Lower lobe of right lung (tissue), 2 donors: ENCODE data around the gene RSAD1. TPM values are rescaled to one million over a fixed set of nuclear protein-coding genes. Genes with fewer than 3 reads are reported as not detected.

Experiments used
- ATAC-seq, 2 donors: fragments of 200-7000 bp; cut with Tn5 transposase; one replicate each; pipeline ENCODE4 v1.9.1; 2020 to 2022; ENCODE audit warnings: mild to moderate bottlenecking in 2 of 2, moderate library complexity in 2 of 2
- DNase-seq: peaks from one replicate; pipeline ENCODE4 v3.0.0-alpha.2; 2020
- H3K27ac ChIP-seq: fragments of 200-600 bp; one replicate; pipeline ENCODE4 v1.8.0; 2022
- H3K27me3 ChIP-seq: fragments of 200-600 bp; one replicate; pipeline ENCODE4 v1.8.0; 2022; ENCODE audit warnings: low read depth
- H3K36me3 ChIP-seq: fragments of 200-600 bp; one replicate; pipeline ENCODE4 v1.8.0; 2022; ENCODE audit warnings: mild to moderate bottlenecking
- H3K4me1 ChIP-seq: fragments of 200-600 bp; one replicate; pipeline ENCODE4 v1.8.0; 2022
- H3K4me3 ChIP-seq: fragments of 200-600 bp; one replicate; pipeline ENCODE4 v1.8.0; 2022; ENCODE audit warnings: mild to moderate bottlenecking
- H3K9me3 ChIP-seq: fragments of 200-600 bp; one replicate; pipeline ENCODE4 v1.8.0; 2022
- CTCF ChIP-seq: fragments of 200-600 bp; IDR thresholded peaks from one replicate; pipeline ENCODE4 v1.8.0; 2022; ENCODE audit warnings: antibody characterized with exemption, mild to moderate bottlenecking
- intact Hi-C: fragments of 100-400 bp; cut with DNase I; formaldehyde crosslinking; loops from one replicate; pipeline ENCODE4 v1.11.0; 2022
- total RNA-seq: library from RNA; stranded (reverse); fragmentation: NEBNext Ultra II Directional; extraction: Animal tissue kit (Norgen Biotek cat#: 25700); gene quantifications from one replicate; pipeline ENCODE4 v1.2.1, GENCODE V29; 2021
- donor health status: DM: no; HTN: yes; CAD: no; lungs with severe emphysema.

The RSAD1 gene
- total RNA-seq, 1 donor from 2014 or later: 29.2 TPM

GRCh38 chr17:50439008-50439407 is 39.7 kb upstream of the RSAD1 start:
- ATAC-seq (no peak), DNase-seq (no peak)
- TF ChIP-seq CTCF: no peak
- Histone ChIP-seq H3K9me3 (no peaks in the 10 kb centered on the region), H3K27ac (no peak overlapping the region), H3K36me3 (peaks cover 7% of the 10 kb centered on the region), H3K4me3 (no peak overlapping the region), H3K27me3 (no peaks in the 10 kb centered on the region), H3K4me1 (peaks cover 23% of the 10 kb centered on the region)
- intact Hi-C loops: no loop called here

GRCh38 chr17:50440172-50440837 is 38.4 kb upstream of the RSAD1 start:
- Histone ChIP-seq H3K36me3 (peaks cover 7% of the 10 kb centered on the region), H3K4me3 (no peak overlapping the region), H3K27me3 (no peaks in the 10 kb centered on the region), H3K9me3 (no peaks in the 10 kb centered on the region), H3K4me1 (peaks cover 23% of the 10 kb centered on the region), H3K27ac (peak overlapping the region; percentile 69)
- intact Hi-C loops: no loop called here
- ATAC-seq: peak; percentile 80 to 88
- peak; percentile 69 for DNase-seq
- no peak for TF ChIP-seq CTCF

GRCh38 chr17:50440838-50441829 is 37.5 kb upstream of the RSAD1 start:
- intact Hi-C loops: no loop called here
- Histone ChIP-seq H3K27ac (peak overlapping the region; percentile 69), H3K9me3 (no peaks in the 10 kb centered on the region), H3K36me3 (peaks cover 7% of the 10 kb centered on the region), H3K27me3 (no peaks in the 10 kb centered on the region), H3K4me1 (peaks cover 31% of the 10 kb centered on the region), H3K4me3 (no peak overlapping the region)
- no peak for TF ChIP-seq CTCF
- no peak for DNase-seq
- ATAC-seq: no peak

GRCh38 chr17:50443505-50443974 is 35.1 kb upstream of the RSAD1 start:
- peak overlapping the region; percentile 73 for H3K27ac ChIP-seq
- H3K9me3 ChIP-seq: no peaks in the 10 kb centered on the region
- H3K36me3 ChIP-seq: no peaks in the 10 kb centered on the region
- intact Hi-C loops: no loop called here
- H3K27me3 ChIP-seq: no peaks in the 10 kb centered on the region
- DNase-seq (no peak), ATAC-seq (peak in 1 of 2 donors; percentile 40)
- TF ChIP-seq CTCF: no peak
- H3K4me3 ChIP-seq: no peak overlapping the region
- H3K4me1 ChIP-seq: peaks cover 33% of the 10 kb centered on the region

DNA sequence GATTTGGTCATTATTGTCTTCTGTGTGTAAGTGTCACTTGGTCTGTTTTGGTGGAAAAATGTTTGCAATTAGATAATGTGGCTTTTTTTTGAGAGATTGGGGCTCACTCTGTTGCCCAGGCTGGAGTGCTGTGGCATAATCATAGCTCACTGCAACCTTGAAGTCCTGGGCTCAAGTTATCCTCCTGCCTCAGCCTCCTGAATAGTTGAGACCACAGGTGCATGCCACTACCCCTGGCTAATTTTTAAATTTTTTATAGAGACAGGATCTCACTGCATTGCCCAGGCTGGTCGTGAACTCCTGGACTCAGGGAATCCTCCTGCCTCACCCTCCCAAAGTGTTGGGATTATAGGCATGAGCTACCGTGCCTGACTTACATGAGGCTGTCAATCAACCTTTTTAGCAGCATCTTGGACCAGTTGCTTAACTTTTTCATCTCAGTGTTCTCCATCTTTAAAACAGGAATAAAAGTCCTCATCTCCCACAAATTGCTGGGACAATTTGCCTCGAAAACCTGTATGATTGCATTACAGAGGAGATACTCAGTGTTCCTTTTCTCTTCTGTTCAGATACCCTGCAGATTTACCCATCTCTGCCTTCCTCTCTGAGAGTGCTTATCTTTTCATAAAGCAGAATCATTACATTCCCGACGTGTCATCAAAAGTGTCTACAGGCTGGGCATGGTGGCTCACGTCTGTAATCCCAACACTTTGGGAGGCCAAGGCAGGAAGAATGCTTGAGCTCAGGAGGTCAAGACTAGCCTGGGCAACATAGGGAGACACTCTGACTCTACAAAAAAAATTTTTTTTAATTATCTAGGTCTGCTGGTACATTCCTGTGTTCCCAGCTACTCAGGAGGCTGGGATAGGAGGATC is 33.6 kb upstream of the RSAD1 start:
- H3K4me1 ChIP-seq: peaks cover 33% of the 10 kb centered on the region

More for the DNA sequence above, 33.6 kb upstream of the RSAD1 start:
- no peaks in the 10 kb centered on the region for H3K9me3 ChIP-seq
- DNase-seq: no peak
- H3K27ac ChIP-seq: peak overlapping the region; percentile 80
- H3K27me3 ChIP-seq: no peaks in the 10 kb centered on the region
- intact Hi-C loops: no loop called here
- H3K4me3 ChIP-seq: no peak overlapping the region
- no peaks in the 10 kb centered on the region for H3K36me3 ChIP-seq
- TF ChIP-seq CTCF: no peak
- ATAC-seq: no peak
